Myocyte (in vitro differentiated cells): ENCODE data around the gene APOL1. TPM values are rescaled to one million over a fixed set of nuclear protein-coding genes. Genes with fewer than 3 reads are reported as not detected.
A peak's percentile ranks its signal among the peaks of the same experiment; 100 is the strongest.
"Not testable (repeated sequence)": the region's sequence is repeated elsewhere in the genome, so short reads cannot be mapped to it uniquely, and the experiment has no call there.

Experiments
- DNase-seq: peaks from one replicate; pipeline ENCODE4 v3.0.0-alpha.2; 2012; ENCODE audit warnings: low read depth
- total RNA-seq: library from RNA; depleted of rRNA; stranded (reverse); fragments of >200 nt; gene quantifications from 2 replicates; pipeline ENCODE4 v1.2.3, GENCODE V29; 2014

The APOL1 gene
- total RNA-seq, 1 donor from 2014 or later: 0.86 TPM

DNA sequence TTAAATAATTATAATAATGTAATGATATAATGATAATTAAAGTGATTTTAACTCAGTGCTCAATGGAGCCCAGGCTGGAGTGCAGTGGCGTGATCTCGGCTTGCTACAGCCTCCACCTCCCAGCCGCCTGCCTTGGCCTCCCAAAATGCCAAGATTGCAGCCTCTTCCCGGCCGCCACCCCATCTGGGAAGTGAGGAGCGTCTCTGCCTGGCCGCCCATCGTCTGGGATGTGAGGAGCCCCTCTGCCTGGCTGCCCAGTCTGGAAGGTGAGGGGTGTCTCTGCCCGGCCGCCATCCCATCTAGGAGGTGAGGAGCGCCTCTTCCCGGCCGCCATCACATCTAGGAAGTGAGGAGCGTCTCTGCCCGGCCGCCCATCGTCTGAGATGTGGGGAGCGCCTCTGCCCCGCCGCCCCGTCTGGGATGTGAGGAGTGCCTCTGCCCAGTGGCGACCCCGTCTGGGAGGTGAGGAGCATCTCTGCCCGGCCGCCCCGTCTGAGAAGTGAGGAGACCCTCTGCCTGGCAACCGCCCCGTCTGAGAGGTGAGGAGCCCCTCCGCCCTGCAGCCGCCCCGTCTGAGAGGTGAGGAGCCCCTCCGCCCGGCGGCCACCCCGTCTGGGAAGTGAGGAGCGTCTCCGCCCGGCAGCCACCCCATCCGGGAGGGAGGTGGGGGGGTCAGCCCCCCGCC lies 37.6 kb downstream of the APOL1 start:
- DNase-seq: not testable (repeated sequence)

DNA sequence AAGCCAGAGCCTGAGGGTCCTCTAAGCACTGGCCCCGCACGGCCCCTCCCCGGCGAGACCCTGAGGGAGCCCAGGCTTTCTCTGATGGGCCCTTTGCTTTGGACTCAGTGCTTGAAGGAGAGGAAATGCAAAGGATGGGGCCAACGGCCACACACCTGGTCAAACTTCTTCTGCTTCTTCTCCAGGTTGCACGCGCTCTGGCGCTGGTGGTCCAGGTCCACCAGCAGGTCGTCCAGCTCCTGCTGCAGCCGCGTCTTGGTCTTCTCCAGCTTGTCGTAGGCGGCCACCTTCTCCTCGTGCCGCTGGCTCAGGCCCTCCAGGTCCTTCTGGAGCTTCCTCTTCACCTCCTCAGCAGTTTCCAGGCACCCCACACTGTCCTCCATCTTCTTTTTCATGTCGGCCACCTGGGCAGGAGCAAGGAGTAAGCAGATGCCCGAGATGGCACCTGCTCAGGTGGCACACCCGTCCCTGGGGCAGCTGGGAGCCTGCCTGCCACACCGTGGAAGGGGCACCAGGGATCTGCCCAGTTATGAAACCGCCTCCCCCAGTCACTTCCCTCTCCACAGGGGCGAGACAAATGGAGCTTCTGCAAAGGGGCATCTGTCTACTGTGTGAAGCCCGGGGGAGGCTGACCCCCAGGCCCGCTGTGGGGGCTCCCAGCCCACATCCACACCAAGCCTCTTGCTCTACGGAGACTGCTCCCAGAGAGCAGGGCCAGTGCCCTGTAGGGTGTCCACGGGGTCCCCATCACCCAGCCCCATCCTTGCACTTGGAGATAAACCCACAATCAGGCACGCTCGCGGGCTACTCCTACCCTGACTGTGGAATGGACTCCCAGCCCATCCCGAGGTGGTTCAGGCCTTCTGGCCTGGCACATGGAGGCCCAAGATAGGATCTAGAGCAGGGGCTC lies 39.2 kb downstream of the APOL1 start:
- no peak for DNase-seq

DNA sequence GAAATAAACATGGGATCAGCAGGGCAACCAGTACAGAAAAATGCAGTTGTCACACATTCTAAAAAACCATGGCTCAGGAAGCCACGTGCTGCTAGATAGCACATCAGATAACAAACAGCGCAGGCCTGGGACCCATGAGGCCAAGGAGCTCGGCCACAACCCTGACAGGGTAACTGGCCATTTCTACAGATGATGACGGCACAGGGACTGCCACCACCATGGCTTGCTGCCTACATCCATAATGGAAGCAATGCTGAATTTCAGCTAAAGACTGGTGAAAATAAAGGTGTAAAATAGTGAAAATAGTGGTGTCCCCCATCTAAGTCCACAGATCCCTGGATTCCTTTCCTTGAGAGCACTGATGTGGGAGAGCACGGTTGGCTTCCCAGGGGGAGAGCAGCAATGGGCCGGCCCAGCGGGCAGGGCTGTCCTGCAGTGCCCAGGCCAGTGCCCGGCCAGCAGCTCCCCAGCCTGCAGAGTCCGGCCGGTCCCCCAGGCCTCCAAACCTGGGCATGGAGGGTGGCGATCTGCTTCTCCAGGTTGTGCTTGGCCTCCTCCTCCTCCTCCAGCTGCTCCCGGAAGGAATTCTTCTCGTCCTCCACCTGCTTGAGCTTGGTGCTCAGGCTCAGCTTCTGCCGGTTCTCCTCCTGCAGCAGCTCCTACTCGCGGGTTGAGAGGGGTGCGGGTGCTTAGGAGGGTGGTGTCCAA lies 40.0 kb downstream of the APOL1 start:
- DNase-seq: no peak

GRCh38 chr22:36293606-36294292 lies 40.8 kb downstream of the APOL1 start:
- no peak for DNase-seq

DNA sequence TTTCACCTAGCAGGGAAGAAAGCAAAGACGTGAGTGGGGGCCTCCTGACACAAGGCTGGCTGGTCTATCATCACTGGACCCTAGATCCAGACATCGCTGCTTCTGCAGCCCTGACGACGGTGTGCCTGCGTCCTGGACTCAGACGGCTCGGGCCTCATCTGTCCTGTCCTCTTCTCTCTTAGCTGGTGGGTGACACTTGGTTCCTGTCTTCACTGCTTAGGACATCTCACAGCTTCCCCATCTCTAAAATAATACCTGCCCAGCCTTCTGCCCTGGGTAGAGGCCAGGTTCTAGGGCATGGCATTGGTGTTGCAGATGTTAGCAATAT lies 41.3 kb downstream of the APOL1 start:
- no peak for DNase-seq

DNA sequence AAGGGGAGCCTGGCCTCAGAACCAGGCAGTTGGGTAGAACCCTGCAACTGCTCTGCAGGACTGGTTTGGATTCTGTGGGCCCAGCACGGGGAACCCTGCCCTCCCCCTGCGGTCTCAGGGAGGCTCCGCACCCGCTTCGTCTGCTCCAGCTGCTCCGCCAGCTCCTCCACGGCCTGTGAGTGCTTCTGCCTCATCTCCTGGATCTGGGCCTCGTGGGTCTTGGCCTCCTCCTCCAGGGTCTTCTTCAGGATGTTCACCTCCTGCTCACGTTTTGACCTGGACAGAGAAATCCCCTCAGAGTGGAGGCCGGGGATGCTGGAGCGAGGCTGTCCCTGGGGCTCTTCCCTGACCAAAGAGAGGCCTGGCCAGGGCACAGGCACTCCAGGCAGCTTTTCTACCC lies 41.9 kb downstream of the APOL1 start:
- no peak for DNase-seq

DNA sequence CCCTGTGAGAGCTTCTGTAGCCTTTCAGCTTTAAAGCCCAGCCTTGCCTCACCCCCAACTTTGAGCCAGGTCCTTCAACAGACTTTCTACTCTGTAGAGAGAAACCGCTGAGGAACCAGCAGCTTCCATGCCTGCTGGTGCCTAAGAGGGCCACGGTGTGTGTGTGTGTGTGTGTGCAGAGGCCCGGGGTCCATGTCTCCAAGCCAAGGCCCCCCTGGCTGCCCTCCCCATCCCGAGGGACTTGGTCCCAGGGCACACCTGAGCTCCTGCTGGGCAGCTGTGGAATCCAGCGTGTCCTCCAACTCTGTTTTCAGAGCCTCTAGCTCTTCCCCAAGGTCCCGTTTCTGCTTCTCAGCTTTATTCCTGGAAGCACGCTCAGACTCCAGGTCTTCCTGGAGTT lies 42.3 kb downstream of the APOL1 start:
- DNase-seq: no peak

- no peak for DNase-seq
Observed at GRCh38 chr22:36296690-36297089, 43.8 kb downstream of the APOL1 start.

DNA sequence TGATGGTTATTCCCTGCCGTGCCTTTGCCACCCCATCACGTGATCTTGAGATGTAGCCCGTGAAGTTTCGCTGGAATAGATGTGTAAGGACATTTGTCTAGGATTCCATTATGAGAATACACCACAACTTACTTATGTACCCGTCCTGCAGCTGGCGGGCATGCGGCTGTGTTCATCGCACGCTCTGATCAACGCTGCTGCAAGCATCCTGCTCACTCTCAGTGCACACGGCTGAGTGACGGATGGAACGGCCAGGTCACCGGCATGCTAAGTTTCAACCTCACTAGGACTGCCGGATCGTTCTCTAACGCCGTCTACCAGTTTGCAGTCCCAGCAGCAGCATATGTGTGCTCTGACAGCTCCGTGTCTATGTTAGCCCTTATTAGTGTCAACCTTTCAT lies 44.6 kb downstream of the APOL1 start:
- DNase-seq: no peak

GRCh38 chr22:36298118-36298517 lies 45.2 kb downstream of the APOL1 start:
- no peak for DNase-seq

DNA sequence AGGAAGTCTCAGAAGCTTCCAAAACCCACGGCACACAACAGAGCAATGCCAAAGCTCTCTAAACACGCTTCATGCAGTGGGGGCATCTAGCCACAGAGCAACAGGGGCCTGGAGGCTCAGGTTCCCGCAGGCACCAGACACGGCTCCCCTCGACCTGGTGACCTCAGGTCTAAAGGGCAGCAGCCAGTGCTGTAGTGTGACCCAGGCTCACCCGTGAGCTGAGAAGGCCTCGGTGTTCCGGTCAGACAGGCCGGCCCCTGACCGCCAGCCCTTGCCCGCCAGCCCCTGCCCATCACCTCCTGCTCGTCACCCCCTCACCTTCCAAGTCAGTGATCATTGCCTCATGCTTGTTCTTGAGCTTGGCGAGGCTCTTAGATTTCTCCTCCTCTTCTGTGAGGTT lies 45.7 kb downstream of the APOL1 start:
- DNase-seq: no peak

GRCh38 chr22:36299295-36299694 lies 46.4 kb downstream of the APOL1 start:
- DNase-seq: no peak

GRCh38 chr22:36299911-36300310 lies 47.0 kb downstream of the APOL1 start:
- DNase-seq: no peak

- DNase-seq: no peak
Observed at GRCh38 chr22:36300396-36301212, 47.7 kb downstream of the APOL1 start.

DNA sequence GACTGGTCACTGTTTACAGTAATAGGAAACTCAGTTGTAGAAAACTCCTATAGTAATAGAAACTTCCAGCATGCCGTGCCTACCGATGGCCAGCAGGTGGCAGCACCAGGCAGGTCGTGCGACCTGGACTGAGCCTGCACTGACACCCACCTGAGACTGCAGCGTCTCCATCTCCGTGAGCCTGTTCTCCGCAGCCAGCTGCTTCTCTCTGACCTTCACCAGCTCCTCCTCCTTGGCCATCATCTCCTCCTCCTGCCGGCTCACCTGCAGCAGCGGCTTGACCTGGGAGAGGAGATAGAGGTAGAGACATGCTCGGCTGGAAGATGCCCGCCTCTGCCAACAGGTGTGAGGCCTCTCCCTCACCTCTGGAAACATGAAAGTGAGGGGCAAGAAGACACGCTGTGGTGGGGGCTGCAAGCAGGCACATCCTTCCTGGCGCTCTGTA lies 48.5 kb downstream of the APOL1 start:
- peak; percentile 53 for DNase-seq

- DNase-seq: no peak
Observed at GRCh38 chr22:36301851-36302250, 48.9 kb downstream of the APOL1 start.

DNA sequence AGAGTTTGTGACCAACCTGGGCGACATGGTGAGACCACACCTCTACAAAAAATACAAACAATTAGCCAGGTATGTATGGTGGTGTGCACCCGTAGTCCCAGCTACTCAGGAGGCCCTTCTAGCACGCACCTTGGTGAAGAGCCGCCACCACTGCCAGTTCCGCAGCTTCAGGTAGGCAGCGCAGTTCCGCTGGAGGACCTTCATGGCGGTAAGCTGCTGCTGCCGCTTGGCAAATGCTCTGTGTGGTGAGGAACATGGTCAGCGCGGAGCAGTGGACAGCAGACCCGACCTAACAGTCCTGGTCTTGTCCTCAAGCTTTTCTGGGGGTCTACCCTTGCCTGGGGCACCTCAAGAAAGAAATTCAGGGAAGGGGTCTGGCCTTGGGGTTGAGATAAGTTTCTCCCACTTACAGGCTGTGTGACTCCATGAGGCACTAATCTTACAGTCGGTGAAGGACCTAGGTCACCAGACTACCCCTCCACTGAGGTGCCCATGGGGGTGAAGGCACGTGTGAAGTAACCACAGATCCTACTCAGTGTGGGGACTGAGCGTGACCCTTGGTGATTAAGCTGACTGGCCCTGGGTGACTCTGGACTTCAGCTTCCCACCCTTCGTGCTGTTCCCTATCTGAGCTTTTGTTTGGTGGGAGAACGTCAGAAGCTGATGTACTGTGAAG lies 49.6 kb downstream of the APOL1 start:
- DNase-seq: no peak

- DNase-seq: no peak
Observed at GRCh38 chr22:36303115-36303467, 50.2 kb downstream of the APOL1 start.

DNA sequence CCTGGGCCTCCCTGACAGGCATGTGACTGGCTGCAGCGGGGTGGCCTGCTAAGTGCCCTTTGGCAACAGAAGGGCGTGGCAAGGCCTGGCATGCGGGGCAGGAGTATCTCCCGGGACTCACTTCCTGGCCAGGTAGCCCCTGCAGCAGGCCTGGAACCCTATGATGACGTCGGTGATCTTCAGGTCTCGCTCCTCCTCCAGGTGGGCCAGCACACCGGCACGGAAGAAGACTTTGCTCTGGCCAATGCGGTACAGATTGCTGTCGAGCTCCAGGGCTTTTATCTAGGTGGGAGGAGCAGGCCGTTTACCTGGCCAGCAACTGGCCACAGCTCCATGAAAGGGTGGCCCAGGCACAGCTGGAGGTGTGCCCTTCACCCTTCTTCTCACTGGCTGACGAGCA lies 50.9 kb downstream of the APOL1 start:
- no peak for DNase-seq

- DNase-seq: no peak
Observed at GRCh38 chr22:36304429-36304828, 51.5 kb downstream of the APOL1 start.
